Measurements from ENCODE around the gene FRYL.

- TF ChIP-seq CTCF (conservative IDR thresholded peaks at IDR 0.05) (no peak), ZFX (IDR thresholded peaks at IDR 0.05) (no peak)
These were observed 12.4 kb upstream of the FRYL start for GRCh38 chr4:48792348-48793006.
